ENCODE results near the gene CHID1. TPM values are rescaled to one million over a fixed set of nuclear protein-coding genes. Genes with fewer than 3 reads are reported as not detected.

CHID1 gene
- total and polyA plus RNA-seq, 3 donors from 2014 or later, result 134 to 176 (median 146) TPM

- no peak for DNase-seq
- intact Hi-C loops (cut with DNase I; ENCODE audit: low total_unique reads), result no loop called here
- Histone ChIP-seq H3K36me3 (ENCODE audit: low read depth, missing control alignments) (no peaks in the 10 kb centered on the region), H3K4me1 (no peaks in the 10 kb centered on the region), H3K27me3 (no peaks in the 10 kb centered on the region), H3K4me3 (no peak overlapping the region), H3K9me3 (no peaks in the 10 kb centered on the region), H3K27ac (no peak overlapping the region)
- WGBS, 2 donors, result 87 to 91% methylated on average over 21 of the region's 21 CpGs
- TF ChIP-seq POLR2A (IDR thresholded peaks at IDR 0.05), result no peak
- no peak for TF ChIP-seq CTCF (IDR thresholded peaks at IDR 0.05)
Measured at GRCh38 chr11:875769-876301, 34.8 kb downstream of the CHID1 start.

GRCh38 chr11:875203-875602, 35.4 kb downstream of the CHID1 start:
- Histone ChIP-seq H3K9me3 (no peaks in the 10 kb centered on the region), H3K4me3 (no peak overlapping the region), H3K27me3 (no peaks in the 10 kb centered on the region), H3K36me3 (ENCODE audit: low read depth, missing control alignments) (no peaks in the 10 kb centered on the region), H3K27ac (no peak overlapping the region), H3K4me1 (no peaks in the 10 kb centered on the region)
- TF ChIP-seq CTCF (IDR thresholded peaks at IDR 0.05) (no peak), POLR2A (IDR thresholded peaks at IDR 0.05) (no peak)
- WGBS, 2 donors, result 91 to 95% methylated on average over 5 to 16 of the region's 16 CpGs
- no peak for DNase-seq
- intact Hi-C loops (cut with DNase I; ENCODE audit: low total_unique reads), result no loop called here

- TF ChIP-seq CTCF (IDR thresholded peaks at IDR 0.05) (no peak), POLR2A (IDR thresholded peaks at IDR 0.05) (no peak)
- H3K4me3 ChIP-seq, result no peak overlapping the region
- H3K27me3 ChIP-seq, result no peaks in the 10 kb centered on the region
- no peak overlapping the region for H3K27ac ChIP-seq
- intact Hi-C loops (cut with DNase I; ENCODE audit: low total_unique reads), result no loop called here
- no peaks in the 10 kb centered on the region for H3K36me3 ChIP-seq (ENCODE audit: low read depth, missing control alignments)
- WGBS, 2 donors, result 63% methylated on average over 11 to 12 of the region's 12 CpGs
- H3K4me1 ChIP-seq, result no peaks in the 10 kb centered on the region
- no peaks in the 10 kb centered on the region for H3K9me3 ChIP-seq
- no peak for DNase-seq
Measured at GRCh38 chr11:873706-874105, 36.9 kb downstream of the CHID1 start.

GRCh38 chr11:872799-873198, 37.8 kb downstream of the CHID1 start:
- Histone ChIP-seq H3K27me3 (no peaks in the 10 kb centered on the region), H3K9me3 (no peaks in the 10 kb centered on the region), H3K36me3 (ENCODE audit: low read depth, missing control alignments) (no peaks in the 10 kb centered on the region), H3K4me1 (no peaks in the 10 kb centered on the region), H3K4me3 (no peak overlapping the region), H3K27ac (no peak overlapping the region)
- no peak for DNase-seq
- intact Hi-C loops (cut with DNase I; ENCODE audit: low total_unique reads), result no loop called here
- 91 to 93% methylated on average over 8 to 9 of the region's 9 CpGs for WGBS, 2 donors
- TF ChIP-seq POLR2A (IDR thresholded peaks at IDR 0.05) (no peak), CTCF (IDR thresholded peaks at IDR 0.05) (no peak)

- TF ChIP-seq POLR2A (IDR thresholded peaks at IDR 0.05) (no peak), CTCF (IDR thresholded peaks at IDR 0.05) (no peak)
- DNase-seq, result no peak
- H3K4me3 ChIP-seq, result no peak overlapping the region
- no peaks in the 10 kb centered on the region for H3K36me3 ChIP-seq (ENCODE audit: low read depth, missing control alignments)
- intact Hi-C loops (cut with DNase I; ENCODE audit: low total_unique reads), result no loop called here
- no peaks in the 10 kb centered on the region for H3K9me3 ChIP-seq
- no peaks in the 10 kb centered on the region for H3K4me1 ChIP-seq
- H3K27ac ChIP-seq, result no peak overlapping the region
- H3K27me3 ChIP-seq, result no peaks in the 10 kb centered on the region
- WGBS, 2 donors, result 66 to 74% methylated on average over 3 to 9 of the region's 9 CpGs
Measured at GRCh38 chr11:871472-871871, 39.1 kb downstream of the CHID1 start.
